SK-N-MC (cell line): ENCODE data around the gene KCTD14.

Experiments used
- EZH2 ChIP-seq: fragments of 200-600 bp; sonication (generic); IDR thresholded peaks from one replicate; pipeline ENCODE4 v1.6.1; 2017; ENCODE audit warnings: antibody characterized with exemption
- POLR2AphosphoS5 ChIP-seq: IDR thresholded peaks from 2 replicates; pipeline ENCODE4 v1.6.1; 2012; ENCODE audit warnings: mild to moderate bottlenecking, low read depth, low read length, borderline replicate concordance

DNA sequence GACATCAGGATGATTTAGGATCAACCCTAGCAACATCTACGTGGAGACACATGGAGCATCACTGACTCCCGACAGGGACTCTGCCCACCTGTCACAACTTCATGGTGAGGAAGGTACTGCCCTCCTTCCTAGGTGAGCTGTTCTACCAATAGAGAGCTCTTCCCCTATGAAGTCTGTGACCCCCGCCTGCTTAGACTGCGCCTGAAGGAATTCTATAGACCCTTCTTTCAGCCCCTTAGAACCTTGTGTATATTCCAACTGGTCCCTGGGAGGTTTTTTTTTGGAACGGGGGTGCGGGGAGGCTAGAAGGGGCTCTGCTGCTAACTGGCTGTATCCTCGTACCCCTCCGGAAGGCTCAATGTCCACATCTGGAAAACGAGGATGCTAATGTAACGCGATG lies 29.2 kb downstream of the KCTD14 start:
- TF ChIP-seq POLR2AphosphoS5 (no peak), EZH2 (no peak)
